HUES6 (cell line): ENCODE results near the gene TGFA.

Experiments used
- H3K27ac ChIP-seq: 2 replicates; pipeline ENCODE4 v1.7.0; 2013; ENCODE audit warnings: low read depth, mild to moderate bottlenecking, low read length, inconsistent platforms
- H3K27me3 ChIP-seq: 2 replicates; pipeline ENCODE4 v1.6.1; 2013; ENCODE audit warnings: low read length; ENCODE audit not compliant: control insufficient read depth, insufficient read depth
- H3K36me3 ChIP-seq: 2 replicates; pipeline ENCODE4 v1.6.1; 2013; ENCODE audit warnings: low read length; ENCODE audit not compliant: control insufficient read depth, insufficient read depth
- H3K4me1 ChIP-seq: 2 replicates; pipeline ENCODE4 v1.6.1; 2013; ENCODE audit warnings: low read length; ENCODE audit not compliant: control insufficient read depth, insufficient read depth
- H3K4me3 ChIP-seq: 2 replicates; pipeline ENCODE4 v1.5.1; 2013; ENCODE audit warnings: low read depth, low read length
- H3K9ac ChIP-seq: one replicate; pipeline ENCODE4 v1.6.1; 2013; ENCODE audit warnings: mild to moderate bottlenecking, low read length
- H3K9me3 ChIP-seq: 2 replicates; pipeline ENCODE4 v1.6.1; 2013; ENCODE audit warnings: low read depth, low read length; ENCODE audit not compliant: control insufficient read depth, insufficient read depth

Gene TGFA

GRCh38 chr2:70510313-70510712 is 43.3 kb downstream of the TGFA start:
- Histone ChIP-seq H3K9me3 (no peaks in the 10 kb centered on the region), H3K9ac (no peak overlapping the region), H3K36me3 (no peaks in the 10 kb centered on the region), H3K27me3 (no peaks in the 10 kb centered on the region), H3K4me1 (peaks cover 18% of the 10 kb centered on the region; the same call in 1 of the 2 replicates), H3K4me3 (no peak overlapping the region), H3K27ac (no peak overlapping the region)

GRCh38 chr2:70509565-70509964 is 44.1 kb downstream of the TGFA start:
- no peak overlapping the region for H3K9ac ChIP-seq
- no peak overlapping the region for H3K4me3 ChIP-seq
- H3K36me3 ChIP-seq: no peaks in the 10 kb centered on the region
- H3K9me3 ChIP-seq: no peaks in the 10 kb centered on the region
- peaks cover 18% of the 10 kb centered on the region; the same call in 1 of the 2 replicates for H3K4me1 ChIP-seq
- H3K27me3 ChIP-seq: no peaks in the 10 kb centered on the region
- no peak overlapping the region for H3K27ac ChIP-seq

- Histone ChIP-seq H3K9ac (no peak overlapping the region), H3K4me1 (peaks cover 18% of the 10 kb centered on the region; the same call in 1 of the 2 replicates), H3K27me3 (no peaks in the 10 kb centered on the region), H3K27ac (no peak overlapping the region), H3K4me3 (no peak overlapping the region), H3K36me3 (no peaks in the 10 kb centered on the region), H3K9me3 (no peaks in the 10 kb centered on the region)
Observed at GRCh38 chr2:70508711-70509462, 44.7 kb downstream of the TGFA start.

- no peaks in the 10 kb centered on the region for H3K36me3 ChIP-seq
- peaks cover 31% of the 10 kb centered on the region; the same call in 1 of the 2 replicates for H3K4me1 ChIP-seq
- no peak overlapping the region for H3K27ac ChIP-seq
- no peak overlapping the region for H3K4me3 ChIP-seq
- no peaks in the 10 kb centered on the region for H3K27me3 ChIP-seq
- H3K9me3 ChIP-seq: no peaks in the 10 kb centered on the region
- H3K9ac ChIP-seq: no peak overlapping the region
Observed at GRCh38 chr2:70505613-70506391, 47.8 kb downstream of the TGFA start.

- Histone ChIP-seq H3K4me1 (peaks cover 31% of the 10 kb centered on the region; the same call in 1 of the 2 replicates), H3K4me3 (no peak overlapping the region), H3K27me3 (no peaks in the 10 kb centered on the region), H3K9ac (no peak overlapping the region), H3K9me3 (no peaks in the 10 kb centered on the region), H3K27ac (no peak overlapping the region), H3K36me3 (no peaks in the 10 kb centered on the region)
Observed at GRCh38 chr2:70504750-70505149, 48.9 kb downstream of the TGFA start.

GRCh38 chr2:70503896-70504295 is 49.7 kb downstream of the TGFA start:
- no peak overlapping the region for H3K4me3 ChIP-seq
- no peaks in the 10 kb centered on the region for H3K9me3 ChIP-seq
- H3K36me3 ChIP-seq: no peaks in the 10 kb centered on the region
- peaks cover 25% of the 10 kb centered on the region; the same call in 1 of the 2 replicates for H3K4me1 ChIP-seq
- H3K27ac ChIP-seq: no peak overlapping the region
- no peaks in the 10 kb centered on the region for H3K27me3 ChIP-seq
- no peak overlapping the region for H3K9ac ChIP-seq

- Histone ChIP-seq H3K4me3 (no peak overlapping the region), H3K36me3 (no peaks in the 10 kb centered on the region), H3K9ac (no peak overlapping the region), H3K27me3 (no peaks in the 10 kb centered on the region), H3K4me1 (peaks cover 22% of the 10 kb centered on the region; the same call in 1 of the 2 replicates), H3K27ac (no peak overlapping the region), H3K9me3 (no peaks in the 10 kb centered on the region)
Observed at GRCh38 chr2:70501728-70502127, 51.9 kb downstream of the TGFA start.

- no peak overlapping the region for H3K27ac ChIP-seq
- no peak overlapping the region for H3K9ac ChIP-seq
- H3K4me3 ChIP-seq: no peak overlapping the region
- H3K4me1 ChIP-seq: peaks cover 19% of the 10 kb centered on the region; the same call in 1 of the 2 replicates
- no peaks in the 10 kb centered on the region for H3K36me3 ChIP-seq
- H3K27me3 ChIP-seq: no peaks in the 10 kb centered on the region
- H3K9me3 ChIP-seq: no peaks in the 10 kb centered on the region
Observed at GRCh38 chr2:70501215-70501614, 52.4 kb downstream of the TGFA start.

GRCh38 chr2:70499253-70499652 is 54.4 kb downstream of the TGFA start:
- H3K4me3 ChIP-seq: no peak overlapping the region
- no peak overlapping the region for H3K27ac ChIP-seq
- H3K36me3 ChIP-seq: no peaks in the 10 kb centered on the region
- no peak overlapping the region for H3K9ac ChIP-seq
- H3K27me3 ChIP-seq: no peaks in the 10 kb centered on the region
- peaks cover 13% of the 10 kb centered on the region; the same call in 1 of the 2 replicates for H3K4me1 ChIP-seq
- no peaks in the 10 kb centered on the region for H3K9me3 ChIP-seq

GRCh38 chr2:70498528-70498927 is 55.1 kb downstream of the TGFA start:
- H3K4me1 ChIP-seq: peaks cover 9% of the 10 kb centered on the region; the same call in 1 of the 2 replicates
- no peak overlapping the region for H3K4me3 ChIP-seq
- no peaks in the 10 kb centered on the region for H3K36me3 ChIP-seq
- no peaks in the 10 kb centered on the region for H3K9me3 ChIP-seq
- no peaks in the 10 kb centered on the region for H3K27me3 ChIP-seq
- H3K27ac ChIP-seq: no peak overlapping the region
- H3K9ac ChIP-seq: no peak overlapping the region

- no peaks in the 10 kb centered on the region for H3K9me3 ChIP-seq
- H3K9ac ChIP-seq: no peak overlapping the region
- H3K27me3 ChIP-seq: no peaks in the 10 kb centered on the region
- H3K27ac ChIP-seq: no peak overlapping the region
- H3K4me3 ChIP-seq: no peak overlapping the region
- peaks cover 9% of the 10 kb centered on the region; the same call in 1 of the 2 replicates for H3K4me1 ChIP-seq
- H3K36me3 ChIP-seq: no peaks in the 10 kb centered on the region
Observed at GRCh38 chr2:70498054-70498453, 55.6 kb downstream of the TGFA start.
